Measurements from ENCODE around the gene POLRMT. TPM values are rescaled to one million over a fixed set of nuclear protein-coding genes. Genes with fewer than 3 reads are reported as not detected.

Gene POLRMT
- total RNA-seq, 1 experiment from 2014 or later = 19.9 TPM

DNA sequence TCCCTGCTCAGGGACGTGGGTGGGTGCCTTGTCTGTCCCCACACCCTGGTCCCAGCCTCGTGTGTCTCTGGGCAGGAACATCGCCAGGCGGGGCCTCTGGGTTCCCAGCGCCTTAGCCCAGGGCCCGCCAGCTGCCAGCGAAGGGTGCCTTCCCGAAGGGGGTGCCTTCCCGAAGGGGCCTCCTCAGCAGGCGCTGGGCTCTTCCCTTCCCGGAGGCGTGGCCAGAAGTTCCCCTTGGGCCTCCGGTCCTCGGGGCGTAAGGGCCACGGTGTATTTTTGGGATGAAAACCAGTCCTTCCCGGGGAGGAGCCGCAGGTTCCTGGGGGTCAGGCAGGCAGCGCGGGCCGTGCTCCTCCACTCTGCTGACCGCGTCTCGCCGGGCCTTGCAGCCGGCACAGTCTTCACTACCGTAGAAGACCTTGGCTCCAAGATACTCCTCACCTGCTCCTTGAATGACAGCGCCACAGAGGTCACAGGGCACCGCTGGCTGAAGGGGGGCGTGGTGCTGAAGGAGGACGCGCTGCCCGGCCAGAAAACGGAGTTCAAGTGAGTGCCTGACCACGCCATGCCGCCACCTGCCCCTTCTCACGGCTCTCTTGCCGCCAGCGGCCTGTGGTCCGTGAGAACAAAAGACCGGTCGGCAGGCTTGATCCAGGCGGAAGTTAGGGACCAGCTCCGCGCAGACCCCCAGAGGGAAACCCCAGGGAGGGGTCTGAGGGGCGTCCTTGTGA is 54.1 kb downstream of the POLRMT start:
- no peak for DNase-seq (ENCODE audit: low spot score)

DNA sequence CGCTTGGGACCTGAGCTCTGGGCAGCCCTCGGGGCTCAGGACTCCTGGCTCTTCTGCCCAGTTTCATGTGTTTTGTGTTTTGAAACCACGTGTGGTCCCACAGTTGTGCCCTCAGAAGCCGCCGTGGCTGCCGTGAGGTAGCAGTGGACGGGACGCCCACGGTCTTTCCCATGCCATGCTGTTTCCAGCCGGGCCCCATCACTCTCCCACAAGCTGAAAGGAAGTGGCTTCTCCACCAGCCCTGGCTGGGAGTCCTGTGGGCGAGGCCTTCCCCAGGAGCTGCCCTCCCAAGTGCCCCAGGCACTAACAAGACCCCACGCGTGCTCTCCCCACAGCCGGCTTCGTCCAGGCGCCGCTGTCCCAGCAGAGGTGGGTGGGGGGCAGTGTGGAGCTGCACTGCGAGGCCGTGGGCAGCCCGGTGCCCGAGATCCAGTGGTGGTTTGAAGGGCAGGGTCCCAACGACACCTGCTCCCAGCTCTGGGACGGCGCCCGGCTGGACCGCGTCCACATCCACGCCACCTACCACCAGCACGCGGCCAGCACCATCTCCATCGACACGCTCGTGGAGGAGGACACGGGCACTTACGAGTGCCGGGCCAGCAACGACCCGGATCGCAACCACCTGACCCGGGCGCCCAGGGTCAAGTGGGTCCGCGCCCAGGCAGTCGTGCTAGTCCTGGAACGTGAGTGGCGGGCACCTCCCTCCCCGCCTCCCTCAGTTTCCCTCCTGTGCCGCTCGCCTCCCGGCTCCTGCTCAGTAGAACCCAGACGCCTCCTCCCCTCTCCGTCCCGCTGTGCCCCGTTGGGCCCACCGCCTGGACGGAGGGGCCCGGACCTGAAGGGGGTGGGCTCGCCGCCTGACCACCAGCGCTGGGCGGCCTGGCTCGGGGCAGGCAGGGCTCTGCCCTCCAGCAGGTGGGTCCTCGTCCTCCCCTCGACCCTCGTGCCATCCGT is 55.6 kb downstream of the POLRMT start:
- no peak for DNase-seq (ENCODE audit: low spot score)

DNA sequence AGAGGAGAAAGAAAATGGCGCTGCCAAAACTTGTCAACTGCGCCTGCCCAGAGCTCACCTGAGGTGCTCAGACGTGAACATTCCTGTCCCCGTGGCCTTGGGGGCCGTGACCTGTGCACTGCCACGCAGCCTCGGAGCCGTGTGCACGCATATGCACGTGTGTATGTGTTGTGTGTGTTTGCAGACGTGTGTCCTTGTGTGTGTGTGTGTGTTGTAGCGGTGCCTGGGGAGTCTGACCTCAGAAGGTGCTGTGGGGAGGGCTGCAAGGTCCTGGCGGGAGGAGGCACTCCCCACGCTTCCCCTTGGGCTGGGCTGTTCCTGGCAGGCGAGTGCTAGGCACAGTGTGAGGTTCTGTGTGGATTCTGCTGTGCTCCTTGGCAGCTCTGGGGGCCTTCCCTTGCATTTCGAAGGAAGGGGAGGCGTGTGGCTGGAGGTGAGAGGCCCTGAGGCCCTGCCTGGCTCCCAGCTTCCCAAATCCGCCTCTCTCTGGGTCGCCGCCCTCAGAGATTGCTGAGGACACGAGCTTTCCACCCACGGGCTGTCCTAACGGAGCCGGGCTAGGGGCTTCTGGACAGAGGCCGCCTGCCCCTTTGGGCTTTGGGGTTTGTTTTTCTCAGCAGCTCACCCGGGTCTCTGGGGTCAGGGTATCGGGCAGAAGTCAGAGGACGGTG is 56.4 kb downstream of the POLRMT start:
- DNase-seq (ENCODE audit: low spot score) = no peak

- DNase-seq (ENCODE audit: low spot score) = peak; percentile 56
Measured at GRCh38 chr19:575527-576506, 57.5 kb downstream of the POLRMT start.

GRCh38 chr19:574658-575526 is 58.4 kb downstream of the POLRMT start:
- DNase-seq (ENCODE audit: low spot score) = peak; percentile 45

- DNase-seq (ENCODE audit: low spot score) = no peak
Measured at GRCh38 chr19:573519-573825, 59.9 kb downstream of the POLRMT start.

DNA sequence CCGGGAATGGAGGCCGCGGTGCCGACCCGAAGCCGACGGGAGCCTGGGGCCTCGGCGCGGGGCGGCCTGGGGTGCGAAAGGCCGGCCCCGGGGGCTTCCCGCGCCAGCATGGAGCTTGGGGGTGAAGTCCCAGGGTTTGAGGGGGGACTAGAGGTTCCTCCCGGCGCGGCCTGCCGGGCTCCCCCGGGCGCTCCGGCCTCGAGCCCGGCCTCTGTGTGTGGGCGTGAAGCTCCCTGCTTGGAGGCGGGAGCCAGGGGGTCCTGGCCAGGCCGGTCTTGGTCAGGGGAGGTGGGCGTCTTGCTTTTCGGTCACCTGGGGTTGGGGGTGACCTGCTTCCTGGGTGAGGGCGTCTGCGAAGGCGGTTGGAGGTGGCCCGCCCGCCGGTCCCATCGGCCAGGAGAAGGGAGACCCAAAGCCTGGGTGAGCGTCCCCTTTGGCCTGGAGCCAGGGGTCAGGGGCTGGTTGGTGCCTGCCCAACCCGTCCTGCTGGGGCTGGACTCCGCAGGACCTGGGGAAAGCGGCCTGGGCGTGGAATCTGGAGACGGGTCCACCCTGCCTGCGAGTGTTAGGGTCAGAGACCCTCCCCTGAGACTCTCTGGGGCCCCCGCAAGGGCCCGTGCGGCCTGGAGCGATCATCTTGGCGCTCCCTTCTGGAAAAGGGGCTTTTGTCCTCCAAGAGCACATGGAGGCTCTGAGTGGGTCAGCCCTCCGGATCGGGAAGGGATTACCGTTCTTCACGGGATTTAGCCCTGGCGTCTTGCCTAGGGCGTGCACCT is 60.4 kb downstream of the POLRMT start:
- DNase-seq (ENCODE audit: low spot score) = no peak

DNA sequence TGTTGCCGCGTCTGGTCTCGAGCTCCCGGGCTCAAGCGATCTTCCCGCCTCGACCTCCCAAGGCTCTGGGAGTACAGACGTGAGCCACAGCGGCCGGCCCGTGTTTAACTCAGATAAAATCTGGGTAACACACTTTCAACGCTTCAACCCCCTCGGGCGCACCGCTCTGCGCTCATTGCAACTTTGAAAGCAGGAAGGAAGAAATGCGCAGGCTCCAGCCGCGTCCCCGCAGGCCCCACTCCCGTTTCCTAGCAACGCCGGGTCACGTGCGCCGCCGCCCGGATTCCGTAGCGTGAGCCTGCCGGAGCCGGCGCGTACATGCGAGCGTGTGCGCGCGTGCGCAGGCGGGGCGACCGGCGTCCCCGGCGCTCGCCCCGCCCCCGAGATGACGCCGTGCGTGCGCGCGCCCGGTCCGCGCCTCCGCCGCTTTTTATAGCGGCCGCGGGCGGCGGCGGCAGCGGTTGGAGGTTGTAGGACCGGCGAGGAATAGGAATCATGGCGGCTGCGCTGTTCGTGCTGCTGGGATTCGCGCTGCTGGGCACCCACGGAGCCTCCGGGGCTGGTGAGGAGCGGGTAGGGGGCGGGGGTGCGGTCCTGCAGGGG is 61.1 kb downstream of the POLRMT start, which contains the start of gene BSG:
Gene BSG, plus strand, starts transcription at position 457 of the 603 bp plus-strand sequence. Its CDS starts 39 bp downstream, at position 496.
- DNase-seq (ENCODE audit: low spot score) = peak; percentile 96

GRCh38 chr19:571566-571974 is 61.8 kb downstream of the POLRMT start:
- no peak for DNase-seq (ENCODE audit: low spot score)

DNA sequence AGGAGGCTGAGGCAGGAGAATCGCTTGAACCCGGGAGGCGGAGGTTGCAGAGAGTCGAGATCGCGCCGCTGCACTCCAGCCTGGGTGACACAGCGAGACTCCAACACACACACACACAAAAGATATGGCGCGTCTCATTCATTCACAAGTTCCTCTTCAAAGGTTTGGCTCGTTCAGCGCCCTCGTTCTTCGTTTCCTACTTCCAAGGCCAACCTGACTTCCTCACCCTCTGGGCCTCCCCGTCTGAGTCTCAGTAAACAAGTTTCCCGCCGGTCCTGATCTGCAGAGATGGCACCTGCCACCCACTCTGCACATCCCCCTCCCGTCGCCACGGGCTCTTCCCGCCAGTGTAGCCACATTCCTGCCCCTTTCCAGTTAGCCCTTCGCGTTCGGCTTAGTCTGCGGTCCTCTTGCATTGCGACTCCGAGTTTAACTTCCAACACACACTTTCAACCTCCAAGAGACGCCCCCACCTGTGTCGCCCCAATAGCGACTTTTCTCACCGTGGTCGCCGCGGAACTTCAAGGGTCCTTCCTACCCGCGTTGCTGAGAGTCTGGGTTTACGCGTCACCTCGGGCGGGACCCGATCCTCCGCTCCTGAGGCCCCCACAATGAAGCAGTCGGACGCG is 62.3 kb downstream of the POLRMT start:
- DNase-seq (ENCODE audit: low spot score) = no peak

- DNase-seq (ENCODE audit: low spot score) = no peak
Measured at GRCh38 chr19:570251-570686, 63.1 kb downstream of the POLRMT start.

- DNase-seq (ENCODE audit: low spot score) = no peak
Measured at GRCh38 chr19:567296-567900, 65.9 kb downstream of the POLRMT start.

Other genes with a start within 250 kb of the POLRMT start
- gene C2CD4C, start 224.4 kb downstream of the POLRMT start, total RNA-seq (2014; rRNA removed; shearing (Covaris generic)) = 0.78 and 0.93 TPM in 2 replicates
- gene SHC2, start 172.5 kb downstream of the POLRMT start, total RNA-seq (2014; rRNA removed; shearing (Covaris generic)) = 1.4 and 2.0 TPM in 2 replicates
- not detected in 2 replicates for gene MADCAM1, start 137.1 kb downstream of the POLRMT start, total RNA-seq (2014; rRNA removed; shearing (Covaris generic))
- gene TPGS1, start 126.0 kb downstream of the POLRMT start, total RNA-seq (2014; rRNA removed; shearing (Covaris generic)) = 28.3 and 45.8 TPM in 2 replicates
- 33.2 and 35.7 TPM in 2 replicates for gene CDC34, start 101.8 kb downstream of the POLRMT start, total RNA-seq (2014; rRNA removed; shearing (Covaris generic))
- gene GZMM, start 89.5 kb downstream of the POLRMT start, total RNA-seq (2014; rRNA removed; shearing (Covaris generic)) = not detected in 2 replicates
- gene BSG, start 60.9 kb downstream of the POLRMT start, total RNA-seq (2014; rRNA removed; shearing (Covaris generic)) = 587 and 617 TPM in 2 replicates
- gene HCN2, start 43.7 kb downstream of the POLRMT start, total RNA-seq (2014; rRNA removed; shearing (Covaris generic)) = 4.5 and 4.6 TPM in 2 replicates
- not detected in 2 replicates for gene FGF22, start 6.3 kb upstream of the POLRMT start, total RNA-seq (2014; rRNA removed; shearing (Covaris generic))
- 23.8 and 27.4 TPM in 2 replicates for gene RNF126, start 29.7 kb upstream of the POLRMT start, total RNA-seq (2014; rRNA removed; shearing (Covaris generic))
- gene FSTL3, start 42.9 kb upstream of the POLRMT start, total RNA-seq (2014; rRNA removed; shearing (Covaris generic)) = 35.6 and 45.6 TPM in 2 replicates
- gene PRSS57, start 61.9 kb upstream of the POLRMT start, total RNA-seq (2014; rRNA removed; shearing (Covaris generic)) = not detected in 2 replicates
- gene PALM, start 75.4 kb upstream of the POLRMT start, total RNA-seq (2014; rRNA removed; shearing (Covaris generic)) = 3.7 and 5.8 TPM in 2 replicates
- gene MISP, start 117.6 kb upstream of the POLRMT start, total RNA-seq (2014; rRNA removed; shearing (Covaris generic)) = not detected in 2 replicates
- 131 and 138 TPM in 2 replicates for gene PTBP1, start 163.9 kb upstream of the POLRMT start, total RNA-seq (2014; rRNA removed; shearing (Covaris generic))
- gene PLPPR3, start 188.4 kb upstream of the POLRMT start, total RNA-seq (2014; rRNA removed; shearing (Covaris generic)) = 0.14 TPM in 1 of 2 replicates, not detected in the other
- not detected in 2 replicates for gene AZU1, start 194.3 kb upstream of the POLRMT start, total RNA-seq (2014; rRNA removed; shearing (Covaris generic))
- gene PRTN3, start 207.5 kb upstream of the POLRMT start, total RNA-seq (2014; rRNA removed; shearing (Covaris generic)) = 0.72 TPM in 1 of 2 replicates, not detected in the other
- not detected in 2 replicates for gene ELANE, start 218.8 kb upstream of the POLRMT start, total RNA-seq (2014; rRNA removed; shearing (Covaris generic))
- gene CFD, start 226.1 kb upstream of the POLRMT start, total RNA-seq (2014; rRNA removed; shearing (Covaris generic)) = 2.3 and 3.5 TPM in 2 replicates